GM19239 (cell line): ENCODE data around the gene ACOT8.
A peak's percentile ranks its signal among the peaks of the same experiment; 100 is the strongest.
"Not testable (repeated sequence)": the region's sequence is repeated elsewhere in the genome, so short reads cannot be mapped to it uniquely, and the experiment has no call there.

Source experiments
- DNase-seq: peaks from one replicate; pipeline ENCODE4 v3.0.0; 2011; ENCODE audit warnings: low spot score; ENCODE audit not compliant: insufficient read length
- FAIRE-seq: peaks from 2 replicates; lab custom pipeline; 2011; peaks lifted over from hg19 to GRCh38; lab: Jason Lieb, UNC

ACOT8 gene

GRCh38 chr20:45801851-45802250, 55.3 kb downstream of the ACOT8 start:
- no peak for DNase-seq
- FAIRE-seq: no peak

- FAIRE-seq (peak; percentile 40), DNase-seq (peak; percentile 37)
Measured at GRCh38 chr20:45798935-45799642, 58.1 kb downstream of the ACOT8 start.

GRCh38 chr20:45797955-45798354, 59.2 kb downstream of the ACOT8 start:
- FAIRE-seq, DNase-seq: not testable (repeated sequence)

- DNase-seq, FAIRE-seq: not testable (repeated sequence)
Measured at GRCh38 chr20:45797510-45797909, 59.7 kb downstream of the ACOT8 start.

DNA sequence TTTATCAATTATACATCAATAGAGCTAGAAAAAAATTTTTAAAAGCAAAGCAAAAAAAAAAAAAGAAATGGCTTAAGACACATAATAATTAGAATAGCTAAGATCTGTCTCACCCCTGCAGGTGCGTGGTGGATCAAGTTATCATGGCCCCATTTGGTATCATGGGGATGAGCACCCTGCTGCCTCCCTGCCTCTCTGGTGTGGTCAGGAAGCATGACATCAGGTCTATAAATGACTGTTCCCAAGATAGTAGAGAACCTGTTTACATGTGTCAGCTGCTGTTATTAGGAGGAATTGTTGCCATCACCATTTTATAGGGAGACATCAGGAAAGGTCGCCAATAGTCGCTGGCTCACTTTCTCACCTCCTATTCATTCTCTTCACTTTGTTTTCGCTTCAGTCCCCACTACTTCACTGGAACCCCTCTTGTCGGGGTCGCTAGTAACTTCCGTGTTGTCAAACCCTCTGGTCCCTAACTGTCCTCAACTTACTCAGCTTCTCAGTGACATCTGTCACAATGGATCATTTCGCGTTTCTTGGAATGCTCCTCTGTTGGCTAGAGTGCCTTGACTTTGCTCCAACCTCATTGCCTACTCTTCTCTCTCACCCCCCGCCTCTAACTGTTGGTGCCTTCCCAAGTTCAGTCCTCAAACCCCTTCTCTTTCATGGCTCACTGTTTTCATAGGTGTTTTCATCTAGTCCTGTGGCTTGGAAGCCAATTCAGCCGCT, 60.7 kb downstream of the ACOT8 start:
- DNase-seq: no peak
- no peak for FAIRE-seq

GRCh38 chr20:45792317-45793118, 64.7 kb downstream of the ACOT8 start:
- FAIRE-seq: no peak

More at GRCh38 chr20:45792317-45793118, 64.7 kb downstream of the ACOT8 start:
- no peak for DNase-seq
